ENCODE data around the gene HNRNPUL1. TPM values are rescaled to one million over a fixed set of nuclear protein-coding genes. Genes with fewer than 3 reads are reported as not detected.

HNRNPUL1 gene
- total and polyA plus RNA-seq, 2 donors (not counting 3 experiments of a cell fraction or from before 2014, with no cell fraction given) = 83.2 to 261 TPM

GRCh38 chr19:41218615-41219507, 45.3 kb upstream of the HNRNPUL1 start, which contains the start of gene AXL:
TSS of gene AXL (plus strand) at chr19:41219223. CDS start at chr19:41219393, 170 bp downstream.
- peak within 1 kb of the TSS; percentile 59 to 96 (median 85) for H3K4me3 ChIP-seq (replicated peaks in 1 of 3; ENCODE audit: insufficient read depth in 1 of 3, low read depth in 1 of 3, low read length in 3 of 3)
- H4K20me1 ChIP-seq (replicated peaks; ENCODE audit: control insufficient read depth, extremely low read depth, insufficient read depth, low read length) = no peaks in the 10 kb centered on the region
- FAIRE-seq (peak; percentile 89), DNase-seq (ENCODE audit: low read depth, low spot score) (peak; percentile 73)
- dilution Hi-C loops (cut with MboI; ENCODE audit: extremely low pct_ligation_motif_present, low sequenced_read_pairs) = no loop called here
- no peaks in the 10 kb centered on the region for H3K9me3 ChIP-seq (replicated peaks; ENCODE audit: control insufficient read depth, insufficient read depth, low read length)
- H3K27me3 ChIP-seq (ENCODE audit: control insufficient read depth in 2 of 2, insufficient read depth in 2 of 2, low read length in 2 of 2) = no peaks in the 10 kb centered on the region
- H3K36me3 ChIP-seq (ENCODE audit: control insufficient read depth in 2 of 2, extremely low read depth in 1 of 2, insufficient read depth in 2 of 2, low read length in 2 of 2) = peaks cover 2 to 6% of the 10 kb centered on the region in 2 experiments
- peak within 1 kb of the TSS; percentile 86 for H3K4me2 ChIP-seq (ENCODE audit: insufficient read depth, low read length)
- POLR2A ChIA-PET = interaction anchor here (1.3 kb wide), 2 partner anchors 14 to 20 kb away, joined by 3 to 5 read pairs; no protein-coding TSS in a partner anchor
- peaks cover 34% of the 10 kb centered on the region for H3K4me1 ChIP-seq (ENCODE audit: control insufficient read depth, extremely low read depth, insufficient read depth, low read length)
- H3K27ac ChIP-seq (ENCODE audit: insufficient read depth, low read depth, low read length) = peak within 1 kb of the TSS; percentile 73
- BruUV-seq (replicated peaks) = no TSS peak
- H3K9ac ChIP-seq (replicated peaks; ENCODE audit: extremely low read depth, insufficient read depth, low read length) = peak within 1 kb of the TSS; percentile 89
- CTCF ChIA-PET = interaction anchor here (1.2 to 5.4 kb wide), 3 partner anchors 14 to 43 kb away, joined by 3 to 50 read pairs (median 24); no protein-coding TSS in a partner anchor
- peak within 1 kb of the TSS; percentile 73 for H2AFZ ChIP-seq (ENCODE audit: low read depth, low read length)
- H3K79me2 ChIP-seq (ENCODE audit: control insufficient read depth, insufficient read depth, low read length) = peaks cover 43% of the 10 kb centered on the region
- TF ChIP-seq POLR2A (IDR thresholded peaks at IDR 0.05; ENCODE audit: low read depth, low read length) (peak; percentile 77), FOS (IDR thresholded peaks at IDR 0.05; ENCODE audit: borderline replicate concordance, insufficient read depth, low read length) (no peak), POLR2AphosphoS5 (IDR thresholded peaks at IDR 0.05; ENCODE audit: insufficient read depth, low read depth, low read length) (peak; percentile 86)
- H3K9me1 ChIP-seq (replicated peaks; ENCODE audit: control insufficient read depth, extremely low read depth, insufficient read depth, low read length) = no peaks in the 10 kb centered on the region
- intact Hi-C loops (cut with micrococcal nuclease) = loop anchor here (1.0 kb wide), 1 partner anchor 43 kb away; no protein-coding TSS in a partner anchor

- CTCF ChIA-PET = interaction anchor here (3.8 to 5.4 kb wide), 2 partner anchors 16 to 42 kb away, joined by 24 to 50 read pairs; no protein-coding TSS in a partner anchor
- H3K9me3 ChIP-seq (replicated peaks; ENCODE audit: control insufficient read depth, insufficient read depth, low read length) = no peaks in the 10 kb centered on the region
- H3K27ac ChIP-seq (ENCODE audit: insufficient read depth, low read depth, low read length) = peak overlapping the region; percentile 73
- DNase-seq (ENCODE audit: low read depth, low spot score) = no peak
- intact Hi-C loops (cut with micrococcal nuclease) = loop anchor here (1.0 to 5.0 kb wide), 3 partner anchors 42 to 102 kb away; no protein-coding TSS in a partner anchor
- H3K27me3 ChIP-seq (ENCODE audit: control insufficient read depth in 2 of 2, insufficient read depth in 2 of 2, low read length in 2 of 2) = no peaks in the 10 kb centered on the region
- no peaks in the 10 kb centered on the region for H4K20me1 ChIP-seq (replicated peaks; ENCODE audit: control insufficient read depth, extremely low read depth, insufficient read depth, low read length)
- peak overlapping the region; percentile 86 for H3K4me2 ChIP-seq (ENCODE audit: insufficient read depth, low read length)
- H2AFZ ChIP-seq (ENCODE audit: low read depth, low read length) = peak overlapping the region; percentile 27
- peaks cover 2 to 6% of the 10 kb centered on the region in 2 experiments for H3K36me3 ChIP-seq (ENCODE audit: control insufficient read depth in 2 of 2, extremely low read depth in 1 of 2, insufficient read depth in 2 of 2, low read length in 2 of 2)
- dilution Hi-C loops (cut with MboI; ENCODE audit: extremely low pct_ligation_motif_present, low sequenced_read_pairs) = no loop called here
- peaks cover 44% of the 10 kb centered on the region for H3K4me1 ChIP-seq (ENCODE audit: control insufficient read depth, extremely low read depth, insufficient read depth, low read length)
- peak overlapping the region; percentile 59 to 96 (median 85) for H3K4me3 ChIP-seq (replicated peaks in 1 of 3; ENCODE audit: insufficient read depth in 1 of 3, low read depth in 1 of 3, low read length in 3 of 3)
- peaks cover 52% of the 10 kb centered on the region for H3K79me2 ChIP-seq (ENCODE audit: control insufficient read depth, insufficient read depth, low read length)
- TF ChIP-seq POLR2A (IDR thresholded peaks at IDR 0.05; ENCODE audit: low read depth, low read length) = peak; percentile 62
- TF ChIP-seq JUN (IDR thresholded peaks at IDR 0.05; ENCODE audit: borderline replicate concordance, insufficient read depth, insufficient read length, low read depth) = no peak
- peak; percentile 14 for TF ChIP-seq POLR2AphosphoS5 (IDR thresholded peaks at IDR 0.05; ENCODE audit: insufficient read depth, low read depth, low read length)
- POLR2A ChIA-PET = no interaction called here
- peak; percentile 62 for FAIRE-seq
- no peaks in the 10 kb centered on the region for H3K9me1 ChIP-seq (replicated peaks; ENCODE audit: control insufficient read depth, extremely low read depth, insufficient read depth, low read length)
- no TSS peak for BruUV-seq (replicated peaks)
- H3K9ac ChIP-seq (replicated peaks; ENCODE audit: extremely low read depth, insufficient read depth, low read length) = peak overlapping the region; percentile 89
These were observed 44.1 kb upstream of the HNRNPUL1 start for GRCh38 chr19:41219924-41220567.

Data from endothelial cell of umbilical vein (primary cell).